ENCODE measurements around the gene APOL1. TPM values are rescaled to one million over a fixed set of nuclear protein-coding genes. Genes with fewer than 3 reads are reported as not detected.

The APOL1 gene
- total RNA-seq, 1 experiment from 2014 or later, result 6.2 TPM

DNA sequence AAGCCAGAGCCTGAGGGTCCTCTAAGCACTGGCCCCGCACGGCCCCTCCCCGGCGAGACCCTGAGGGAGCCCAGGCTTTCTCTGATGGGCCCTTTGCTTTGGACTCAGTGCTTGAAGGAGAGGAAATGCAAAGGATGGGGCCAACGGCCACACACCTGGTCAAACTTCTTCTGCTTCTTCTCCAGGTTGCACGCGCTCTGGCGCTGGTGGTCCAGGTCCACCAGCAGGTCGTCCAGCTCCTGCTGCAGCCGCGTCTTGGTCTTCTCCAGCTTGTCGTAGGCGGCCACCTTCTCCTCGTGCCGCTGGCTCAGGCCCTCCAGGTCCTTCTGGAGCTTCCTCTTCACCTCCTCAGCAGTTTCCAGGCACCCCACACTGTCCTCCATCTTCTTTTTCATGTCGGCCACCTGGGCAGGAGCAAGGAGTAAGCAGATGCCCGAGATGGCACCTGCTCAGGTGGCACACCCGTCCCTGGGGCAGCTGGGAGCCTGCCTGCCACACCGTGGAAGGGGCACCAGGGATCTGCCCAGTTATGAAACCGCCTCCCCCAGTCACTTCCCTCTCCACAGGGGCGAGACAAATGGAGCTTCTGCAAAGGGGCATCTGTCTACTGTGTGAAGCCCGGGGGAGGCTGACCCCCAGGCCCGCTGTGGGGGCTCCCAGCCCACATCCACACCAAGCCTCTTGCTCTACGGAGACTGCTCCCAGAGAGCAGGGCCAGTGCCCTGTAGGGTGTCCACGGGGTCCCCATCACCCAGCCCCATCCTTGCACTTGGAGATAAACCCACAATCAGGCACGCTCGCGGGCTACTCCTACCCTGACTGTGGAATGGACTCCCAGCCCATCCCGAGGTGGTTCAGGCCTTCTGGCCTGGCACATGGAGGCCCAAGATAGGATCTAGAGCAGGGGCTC, 39.2 kb downstream of the APOL1 start:
- no peak for DNase-seq (ENCODE audit: low read depth)

DNA sequence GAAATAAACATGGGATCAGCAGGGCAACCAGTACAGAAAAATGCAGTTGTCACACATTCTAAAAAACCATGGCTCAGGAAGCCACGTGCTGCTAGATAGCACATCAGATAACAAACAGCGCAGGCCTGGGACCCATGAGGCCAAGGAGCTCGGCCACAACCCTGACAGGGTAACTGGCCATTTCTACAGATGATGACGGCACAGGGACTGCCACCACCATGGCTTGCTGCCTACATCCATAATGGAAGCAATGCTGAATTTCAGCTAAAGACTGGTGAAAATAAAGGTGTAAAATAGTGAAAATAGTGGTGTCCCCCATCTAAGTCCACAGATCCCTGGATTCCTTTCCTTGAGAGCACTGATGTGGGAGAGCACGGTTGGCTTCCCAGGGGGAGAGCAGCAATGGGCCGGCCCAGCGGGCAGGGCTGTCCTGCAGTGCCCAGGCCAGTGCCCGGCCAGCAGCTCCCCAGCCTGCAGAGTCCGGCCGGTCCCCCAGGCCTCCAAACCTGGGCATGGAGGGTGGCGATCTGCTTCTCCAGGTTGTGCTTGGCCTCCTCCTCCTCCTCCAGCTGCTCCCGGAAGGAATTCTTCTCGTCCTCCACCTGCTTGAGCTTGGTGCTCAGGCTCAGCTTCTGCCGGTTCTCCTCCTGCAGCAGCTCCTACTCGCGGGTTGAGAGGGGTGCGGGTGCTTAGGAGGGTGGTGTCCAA, 40.0 kb downstream of the APOL1 start:
- no peak for DNase-seq (ENCODE audit: low read depth)

DNA sequence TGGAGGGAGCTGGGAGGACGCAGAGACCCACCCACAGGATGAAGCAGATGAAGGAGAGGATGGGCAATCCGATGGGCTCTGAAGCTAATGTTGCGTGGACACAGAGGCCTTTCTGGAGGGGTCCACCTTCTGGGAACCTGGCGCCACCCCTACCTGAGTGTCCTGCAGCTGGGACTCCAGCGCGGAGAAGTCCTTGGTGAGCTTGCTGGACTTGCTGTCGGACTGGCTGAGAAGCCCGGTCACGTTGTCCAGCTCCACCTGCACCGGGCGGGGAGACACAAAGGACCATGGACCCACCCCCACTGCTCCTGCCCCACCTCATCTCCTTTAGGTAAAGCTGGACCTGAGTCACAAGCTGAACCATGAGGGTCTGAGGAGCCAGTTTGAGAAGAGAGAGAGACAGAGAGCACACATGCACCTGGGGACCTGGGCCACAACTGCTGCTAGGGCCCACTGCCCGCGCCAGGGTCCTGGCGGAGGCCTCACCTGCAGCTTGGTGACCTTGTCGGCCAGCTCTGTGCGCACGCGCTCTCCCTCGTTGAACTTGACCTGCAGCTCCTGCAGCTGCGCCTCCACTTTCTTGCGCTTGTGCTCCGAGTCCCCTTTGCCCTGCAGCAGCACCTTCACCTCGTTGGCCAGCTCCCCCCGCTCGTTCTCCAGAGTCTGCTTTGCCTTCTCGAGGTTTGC, 40.8 kb downstream of the APOL1 start:
- DNase-seq (ENCODE audit: low read depth), result no peak

DNA sequence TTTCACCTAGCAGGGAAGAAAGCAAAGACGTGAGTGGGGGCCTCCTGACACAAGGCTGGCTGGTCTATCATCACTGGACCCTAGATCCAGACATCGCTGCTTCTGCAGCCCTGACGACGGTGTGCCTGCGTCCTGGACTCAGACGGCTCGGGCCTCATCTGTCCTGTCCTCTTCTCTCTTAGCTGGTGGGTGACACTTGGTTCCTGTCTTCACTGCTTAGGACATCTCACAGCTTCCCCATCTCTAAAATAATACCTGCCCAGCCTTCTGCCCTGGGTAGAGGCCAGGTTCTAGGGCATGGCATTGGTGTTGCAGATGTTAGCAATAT, 41.3 kb downstream of the APOL1 start:
- DNase-seq (ENCODE audit: low read depth), result no peak

DNA sequence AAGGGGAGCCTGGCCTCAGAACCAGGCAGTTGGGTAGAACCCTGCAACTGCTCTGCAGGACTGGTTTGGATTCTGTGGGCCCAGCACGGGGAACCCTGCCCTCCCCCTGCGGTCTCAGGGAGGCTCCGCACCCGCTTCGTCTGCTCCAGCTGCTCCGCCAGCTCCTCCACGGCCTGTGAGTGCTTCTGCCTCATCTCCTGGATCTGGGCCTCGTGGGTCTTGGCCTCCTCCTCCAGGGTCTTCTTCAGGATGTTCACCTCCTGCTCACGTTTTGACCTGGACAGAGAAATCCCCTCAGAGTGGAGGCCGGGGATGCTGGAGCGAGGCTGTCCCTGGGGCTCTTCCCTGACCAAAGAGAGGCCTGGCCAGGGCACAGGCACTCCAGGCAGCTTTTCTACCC, 41.9 kb downstream of the APOL1 start:
- no peak for DNase-seq (ENCODE audit: low read depth)

DNA sequence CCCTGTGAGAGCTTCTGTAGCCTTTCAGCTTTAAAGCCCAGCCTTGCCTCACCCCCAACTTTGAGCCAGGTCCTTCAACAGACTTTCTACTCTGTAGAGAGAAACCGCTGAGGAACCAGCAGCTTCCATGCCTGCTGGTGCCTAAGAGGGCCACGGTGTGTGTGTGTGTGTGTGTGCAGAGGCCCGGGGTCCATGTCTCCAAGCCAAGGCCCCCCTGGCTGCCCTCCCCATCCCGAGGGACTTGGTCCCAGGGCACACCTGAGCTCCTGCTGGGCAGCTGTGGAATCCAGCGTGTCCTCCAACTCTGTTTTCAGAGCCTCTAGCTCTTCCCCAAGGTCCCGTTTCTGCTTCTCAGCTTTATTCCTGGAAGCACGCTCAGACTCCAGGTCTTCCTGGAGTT, 42.3 kb downstream of the APOL1 start:
- DNase-seq (ENCODE audit: low read depth), result no peak

DNA sequence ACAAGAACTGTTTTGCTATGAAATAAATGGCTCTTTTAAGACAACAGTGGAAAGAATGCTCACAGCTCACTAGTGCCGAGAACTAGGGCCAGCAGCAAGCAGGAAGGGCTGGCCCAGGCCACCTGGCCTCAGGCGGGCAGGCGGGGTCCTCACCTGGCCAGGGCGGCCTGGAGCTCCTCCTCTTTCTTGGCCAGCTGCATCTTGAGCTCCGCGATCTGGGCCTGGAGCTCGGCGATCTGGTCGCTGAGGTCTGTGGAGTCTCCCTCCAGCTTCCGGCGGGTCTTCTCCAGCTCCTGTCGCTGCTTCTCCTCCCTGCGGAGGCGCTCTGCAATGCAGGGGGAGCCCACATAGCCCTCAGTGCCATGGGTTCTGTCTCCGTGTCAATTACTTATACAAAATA, 43.8 kb downstream of the APOL1 start:
- DNase-seq (ENCODE audit: low read depth), result no peak

DNA sequence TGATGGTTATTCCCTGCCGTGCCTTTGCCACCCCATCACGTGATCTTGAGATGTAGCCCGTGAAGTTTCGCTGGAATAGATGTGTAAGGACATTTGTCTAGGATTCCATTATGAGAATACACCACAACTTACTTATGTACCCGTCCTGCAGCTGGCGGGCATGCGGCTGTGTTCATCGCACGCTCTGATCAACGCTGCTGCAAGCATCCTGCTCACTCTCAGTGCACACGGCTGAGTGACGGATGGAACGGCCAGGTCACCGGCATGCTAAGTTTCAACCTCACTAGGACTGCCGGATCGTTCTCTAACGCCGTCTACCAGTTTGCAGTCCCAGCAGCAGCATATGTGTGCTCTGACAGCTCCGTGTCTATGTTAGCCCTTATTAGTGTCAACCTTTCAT, 44.6 kb downstream of the APOL1 start:
- no peak for DNase-seq (ENCODE audit: low read depth)

DNA sequence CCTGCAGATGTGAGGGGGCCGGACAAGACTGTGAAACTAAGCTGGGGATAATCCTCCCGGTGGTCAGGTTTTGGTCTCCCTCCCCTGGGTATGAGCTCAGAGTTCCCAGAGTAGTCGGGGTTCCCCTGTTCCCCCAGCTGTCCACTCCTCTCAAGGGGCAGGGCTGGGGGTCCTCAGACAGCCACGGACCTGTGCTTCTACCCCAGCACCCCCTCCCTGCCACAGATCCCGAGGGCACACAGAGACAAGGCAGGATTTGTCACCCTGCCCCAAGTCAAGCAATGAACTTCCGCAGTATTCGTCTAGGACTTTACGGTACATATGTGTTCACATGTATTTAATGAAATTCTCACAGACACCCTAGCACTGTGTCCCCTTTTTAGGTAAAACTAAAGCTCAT, 45.2 kb downstream of the APOL1 start:
- no peak for DNase-seq (ENCODE audit: low read depth)

DNA sequence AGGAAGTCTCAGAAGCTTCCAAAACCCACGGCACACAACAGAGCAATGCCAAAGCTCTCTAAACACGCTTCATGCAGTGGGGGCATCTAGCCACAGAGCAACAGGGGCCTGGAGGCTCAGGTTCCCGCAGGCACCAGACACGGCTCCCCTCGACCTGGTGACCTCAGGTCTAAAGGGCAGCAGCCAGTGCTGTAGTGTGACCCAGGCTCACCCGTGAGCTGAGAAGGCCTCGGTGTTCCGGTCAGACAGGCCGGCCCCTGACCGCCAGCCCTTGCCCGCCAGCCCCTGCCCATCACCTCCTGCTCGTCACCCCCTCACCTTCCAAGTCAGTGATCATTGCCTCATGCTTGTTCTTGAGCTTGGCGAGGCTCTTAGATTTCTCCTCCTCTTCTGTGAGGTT, 45.7 kb downstream of the APOL1 start:
- no peak for DNase-seq (ENCODE audit: low read depth)

DNA sequence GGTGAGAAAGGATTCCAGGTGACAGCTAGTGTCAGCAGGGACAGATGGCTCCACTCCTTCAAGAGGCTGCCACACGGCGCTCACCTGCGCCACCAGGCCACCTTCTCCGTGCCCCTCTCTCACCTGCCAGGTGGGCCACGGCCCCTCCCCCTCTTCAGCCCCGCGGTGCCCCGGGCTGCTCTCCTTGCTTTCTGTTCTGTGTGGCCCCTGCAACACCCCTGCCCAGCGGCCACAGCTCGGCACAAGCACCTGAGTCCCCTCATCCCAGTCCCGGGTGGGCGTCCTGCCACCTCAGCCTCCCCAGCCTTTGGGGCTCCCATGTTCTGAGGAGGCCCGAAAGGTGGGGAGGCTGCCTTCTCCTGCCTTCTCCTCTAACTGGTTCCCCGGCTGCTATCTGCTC, 46.4 kb downstream of the APOL1 start:
- DNase-seq (ENCODE audit: low read depth), result no peak

DNA sequence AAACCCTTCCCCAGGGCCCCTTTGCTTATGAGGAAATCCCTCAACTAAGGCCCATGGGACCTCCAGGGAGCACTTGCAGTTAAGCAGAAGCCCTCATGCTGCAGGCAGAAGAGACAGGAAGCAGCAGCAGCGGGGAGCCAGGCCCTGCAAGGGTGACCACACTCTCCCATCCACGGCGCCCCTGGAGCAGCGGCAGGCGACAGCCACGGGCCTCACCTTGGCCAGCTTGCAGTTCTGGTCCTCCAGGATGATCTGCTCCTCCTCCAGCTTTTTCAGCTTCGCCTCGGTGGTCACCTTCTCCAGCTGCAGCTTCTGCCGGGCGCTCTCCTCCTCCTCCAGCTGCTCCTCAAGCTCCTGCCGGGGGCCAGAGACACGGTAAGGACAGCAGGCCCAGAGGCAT, 47.0 kb downstream of the APOL1 start:
- no peak for DNase-seq (ENCODE audit: low read depth)

DNA sequence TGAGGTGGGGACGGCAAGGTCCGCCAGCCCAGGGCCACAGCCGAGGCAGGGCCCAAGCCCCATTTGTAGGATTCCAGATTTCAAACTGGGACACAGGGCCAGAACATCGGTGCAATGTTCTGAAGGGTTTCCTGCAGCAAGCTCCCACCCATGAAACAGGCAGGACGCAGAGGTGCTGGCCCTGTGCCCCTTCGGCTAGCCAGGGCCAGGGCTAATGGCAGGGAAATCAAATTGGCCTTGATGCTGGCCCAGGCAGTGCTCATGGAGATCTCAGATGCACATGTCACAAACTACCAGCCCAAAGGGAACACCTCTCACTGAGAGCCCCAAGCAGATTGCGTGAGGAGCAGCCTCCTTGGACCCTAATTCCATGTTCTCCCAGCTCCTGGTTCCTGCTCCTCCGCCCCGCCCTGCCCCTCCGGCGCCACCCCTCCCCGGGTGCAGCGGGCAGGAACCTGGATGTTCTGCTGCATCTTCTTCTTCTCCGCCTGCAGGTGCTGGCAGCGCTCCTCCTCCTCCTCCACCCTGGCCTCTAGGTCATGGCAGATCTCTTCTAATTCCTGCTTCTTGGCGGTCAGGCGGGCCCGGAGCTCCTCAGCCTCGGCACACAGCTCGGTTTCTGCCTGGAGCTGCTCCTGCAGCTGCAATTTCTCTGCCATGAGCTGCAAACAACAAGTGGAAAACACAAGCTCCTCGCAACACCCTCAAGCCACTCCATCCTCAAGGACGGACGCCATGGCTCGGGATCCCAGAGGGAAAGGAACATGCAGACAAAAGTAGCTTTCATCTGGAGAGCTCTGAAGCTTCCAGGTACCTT, 47.7 kb downstream of the APOL1 start:
- no peak for DNase-seq (ENCODE audit: low read depth)

DNA sequence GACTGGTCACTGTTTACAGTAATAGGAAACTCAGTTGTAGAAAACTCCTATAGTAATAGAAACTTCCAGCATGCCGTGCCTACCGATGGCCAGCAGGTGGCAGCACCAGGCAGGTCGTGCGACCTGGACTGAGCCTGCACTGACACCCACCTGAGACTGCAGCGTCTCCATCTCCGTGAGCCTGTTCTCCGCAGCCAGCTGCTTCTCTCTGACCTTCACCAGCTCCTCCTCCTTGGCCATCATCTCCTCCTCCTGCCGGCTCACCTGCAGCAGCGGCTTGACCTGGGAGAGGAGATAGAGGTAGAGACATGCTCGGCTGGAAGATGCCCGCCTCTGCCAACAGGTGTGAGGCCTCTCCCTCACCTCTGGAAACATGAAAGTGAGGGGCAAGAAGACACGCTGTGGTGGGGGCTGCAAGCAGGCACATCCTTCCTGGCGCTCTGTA, 48.5 kb downstream of the APOL1 start:
- peak; percentile 47 for DNase-seq (ENCODE audit: low read depth)

DNA sequence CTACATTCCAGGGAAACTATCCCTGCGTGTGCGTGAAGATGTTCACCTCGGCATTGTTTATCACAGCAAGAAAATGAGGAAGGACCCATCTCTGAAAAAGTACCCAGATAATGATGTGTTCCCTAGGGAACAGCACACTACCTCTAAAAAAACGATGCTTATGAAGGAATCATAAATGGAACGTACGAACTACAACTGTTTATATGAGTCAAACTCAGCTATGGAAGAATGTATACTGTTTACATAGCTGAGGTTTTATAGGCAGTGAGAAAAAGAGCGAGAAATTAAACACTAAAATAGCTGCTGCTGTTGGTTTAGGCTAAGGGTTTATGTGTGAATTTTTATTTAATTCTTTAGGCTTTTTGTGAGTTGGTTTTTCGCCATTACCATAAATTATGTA, 48.9 kb downstream of the APOL1 start:
- no peak for DNase-seq (ENCODE audit: low read depth)

DNA sequence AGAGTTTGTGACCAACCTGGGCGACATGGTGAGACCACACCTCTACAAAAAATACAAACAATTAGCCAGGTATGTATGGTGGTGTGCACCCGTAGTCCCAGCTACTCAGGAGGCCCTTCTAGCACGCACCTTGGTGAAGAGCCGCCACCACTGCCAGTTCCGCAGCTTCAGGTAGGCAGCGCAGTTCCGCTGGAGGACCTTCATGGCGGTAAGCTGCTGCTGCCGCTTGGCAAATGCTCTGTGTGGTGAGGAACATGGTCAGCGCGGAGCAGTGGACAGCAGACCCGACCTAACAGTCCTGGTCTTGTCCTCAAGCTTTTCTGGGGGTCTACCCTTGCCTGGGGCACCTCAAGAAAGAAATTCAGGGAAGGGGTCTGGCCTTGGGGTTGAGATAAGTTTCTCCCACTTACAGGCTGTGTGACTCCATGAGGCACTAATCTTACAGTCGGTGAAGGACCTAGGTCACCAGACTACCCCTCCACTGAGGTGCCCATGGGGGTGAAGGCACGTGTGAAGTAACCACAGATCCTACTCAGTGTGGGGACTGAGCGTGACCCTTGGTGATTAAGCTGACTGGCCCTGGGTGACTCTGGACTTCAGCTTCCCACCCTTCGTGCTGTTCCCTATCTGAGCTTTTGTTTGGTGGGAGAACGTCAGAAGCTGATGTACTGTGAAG, 49.6 kb downstream of the APOL1 start:
- DNase-seq (ENCODE audit: low read depth), result no peak

DNA sequence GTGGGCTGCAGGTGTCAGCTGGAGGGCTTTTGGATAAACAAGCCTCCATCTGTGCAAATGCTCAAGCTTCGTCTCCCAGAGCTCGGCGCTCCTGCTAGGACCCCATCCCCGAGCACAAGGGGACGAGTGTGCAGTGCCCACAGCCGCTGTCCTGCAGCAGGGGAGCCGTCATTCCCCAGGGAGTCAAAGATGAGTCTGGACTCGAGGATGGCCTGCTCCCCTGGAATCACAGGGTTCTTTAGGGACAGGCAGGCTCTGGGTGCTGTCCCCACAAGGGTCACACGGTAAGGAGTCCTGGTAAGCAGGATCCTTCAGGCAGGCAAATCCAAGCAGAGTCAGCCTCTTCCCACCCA, 50.2 kb downstream of the APOL1 start:
- no peak for DNase-seq (ENCODE audit: low read depth)

DNA sequence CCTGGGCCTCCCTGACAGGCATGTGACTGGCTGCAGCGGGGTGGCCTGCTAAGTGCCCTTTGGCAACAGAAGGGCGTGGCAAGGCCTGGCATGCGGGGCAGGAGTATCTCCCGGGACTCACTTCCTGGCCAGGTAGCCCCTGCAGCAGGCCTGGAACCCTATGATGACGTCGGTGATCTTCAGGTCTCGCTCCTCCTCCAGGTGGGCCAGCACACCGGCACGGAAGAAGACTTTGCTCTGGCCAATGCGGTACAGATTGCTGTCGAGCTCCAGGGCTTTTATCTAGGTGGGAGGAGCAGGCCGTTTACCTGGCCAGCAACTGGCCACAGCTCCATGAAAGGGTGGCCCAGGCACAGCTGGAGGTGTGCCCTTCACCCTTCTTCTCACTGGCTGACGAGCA, 50.9 kb downstream of the APOL1 start:
- DNase-seq (ENCODE audit: low read depth), result no peak

DNA sequence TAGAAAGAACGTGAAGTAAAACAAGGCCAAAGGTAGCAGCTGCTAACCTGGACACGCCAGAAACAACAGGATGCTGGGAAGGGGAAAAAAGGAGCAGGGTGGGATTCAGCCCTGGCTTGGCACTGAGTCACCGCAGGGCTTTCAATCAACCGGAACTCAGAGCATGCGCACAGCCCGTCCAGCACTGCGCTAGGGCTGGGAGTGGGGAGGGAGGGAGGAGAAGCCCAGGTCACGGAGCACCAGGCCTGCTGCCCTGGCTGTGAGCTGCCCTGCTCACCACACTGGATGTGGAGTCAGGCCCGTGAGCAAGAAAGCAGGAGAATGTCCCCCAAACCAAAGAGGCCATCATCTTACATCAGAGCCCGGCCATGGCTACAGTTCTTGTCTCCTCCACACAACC, 51.5 kb downstream of the APOL1 start:
- DNase-seq (ENCODE audit: low read depth), result no peak

DNA sequence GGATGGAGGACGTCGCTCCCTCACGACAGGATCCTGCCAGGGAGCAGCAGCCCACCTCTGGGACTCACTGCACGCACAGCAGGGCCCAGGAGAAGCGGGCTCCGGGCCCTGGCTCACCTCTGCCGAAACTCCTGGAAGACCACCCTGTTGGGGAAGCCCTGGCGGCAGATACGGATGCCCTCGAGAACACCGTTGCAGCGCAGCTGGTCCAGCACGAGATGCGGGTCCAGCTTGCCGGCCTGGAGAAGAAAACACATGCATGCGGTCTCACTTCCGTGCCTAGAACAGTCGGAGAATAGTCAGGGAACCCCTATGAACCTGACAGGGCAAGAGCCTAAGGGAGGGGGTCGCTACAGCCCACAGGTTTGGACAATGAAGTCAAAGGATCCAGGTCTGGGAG, 52.9 kb downstream of the APOL1 start:
- DNase-seq (ENCODE audit: low read depth), result no peak

DNA sequence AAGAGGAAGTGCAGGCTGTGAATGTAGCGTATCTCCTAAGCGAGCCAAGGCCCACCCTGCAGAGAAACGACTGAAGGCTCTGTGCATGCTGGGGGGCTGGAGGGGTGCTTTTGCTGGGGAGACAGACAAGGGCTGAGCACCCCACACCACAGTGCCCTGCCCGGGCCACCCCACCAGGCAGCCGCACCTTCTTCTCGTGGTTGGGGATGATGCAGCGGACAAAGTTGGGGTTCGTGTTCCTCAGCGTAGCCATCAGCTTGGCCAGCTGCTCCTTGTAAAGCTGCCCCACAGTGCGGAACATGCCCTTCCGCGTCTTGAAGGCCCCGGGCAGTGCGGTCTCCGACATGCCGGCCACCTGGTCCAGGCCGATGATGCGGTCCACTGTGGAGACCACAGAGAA, 53.3 kb downstream of the APOL1 start:
- no peak for DNase-seq (ENCODE audit: low read depth)

DNA sequence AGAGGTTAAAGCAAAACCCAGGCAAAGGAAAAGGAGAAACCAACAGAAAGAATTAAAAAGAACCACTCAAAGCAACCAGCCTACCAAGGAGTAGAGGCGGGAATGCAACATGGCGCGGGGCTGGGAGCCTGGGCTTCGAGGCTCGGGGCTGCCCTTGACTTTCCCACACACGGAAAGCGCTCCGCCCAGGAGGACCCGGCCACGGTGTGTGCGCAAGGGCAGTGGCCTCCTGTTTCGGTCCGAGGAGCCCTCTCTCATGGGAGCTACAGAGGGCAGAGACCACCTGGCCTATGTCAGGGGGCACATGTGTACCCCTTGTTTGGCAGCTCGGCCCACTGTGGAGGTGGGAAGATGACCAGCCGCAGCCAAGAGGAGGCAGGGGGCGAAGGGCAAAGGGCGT, 55.9 kb downstream of the APOL1 start:
- no peak for DNase-seq (ENCODE audit: low read depth)

Data from RPMI7951 (cell line).